Activated CD8-positive, alpha-beta T cell treated with anti-CD3 and anti-CD28 coated beads for 36 hours (primary cell): Measurements from ENCODE around the gene KIAA1586. TPM values are rescaled to one million over a fixed set of nuclear protein-coding genes. Genes with fewer than 3 reads are reported as not detected.

Source experiments
- ATAC-seq: fragments of 200-7000 bp; cut with Tn5 transposase; one replicate; pipeline ENCODE4 v1.10.0; 2021; ENCODE audit warnings: mild to moderate bottlenecking, moderate library complexity
- CTCF ChIA-PET: fragments of 350-600 bp; sonication (Branson Sonifier 250); formaldehyde crosslinking; loops from one replicate; lab custom pipeline; 2021; ENCODE audit warnings: antibody characterized with exemption; lab: Charles Lee
- POLR2A ChIA-PET: fragments of 350-600 bp; sonication (Branson Sonifier 250); formaldehyde crosslinking; loops from one replicate; lab custom pipeline; 2021; ENCODE audit warnings: antibody characterized with exemption; lab: Charles Lee
- DNase-seq: peaks from one replicate; pipeline ENCODE4 v3.0.0-alpha.2; 2020
- H3K27ac Mint-ChIP-seq: one replicate; pipeline ENCODE4 v1.8.0; 2021; ENCODE audit warnings: mild to moderate bottlenecking, mixed read lengths
- H3K27me3 Mint-ChIP-seq: one replicate; pipeline ENCODE4 v1.8.0; 2021; ENCODE audit warnings: mixed read lengths
- H3K36me3 Mint-ChIP-seq: one replicate; pipeline ENCODE4 v1.8.0; 2021; ENCODE audit warnings: low read depth, mixed read lengths
- H3K4me1 Mint-ChIP-seq: one replicate; pipeline ENCODE4 v1.8.0; 2021; ENCODE audit warnings: low read depth, mixed read lengths
- H3K4me3 Mint-ChIP-seq: one replicate; pipeline ENCODE4 v1.8.0; 2021; ENCODE audit warnings: mild to moderate bottlenecking, moderate library complexity, mixed read lengths
- H3K9me3 Mint-ChIP-seq: one replicate; pipeline ENCODE4 v1.8.0; 2021; ENCODE audit warnings: mixed read lengths
- CTCF ChIP-seq: fragments of 200-600 bp; IDR thresholded peaks from one replicate; pipeline ENCODE4 v1.8.0; 2022; ENCODE audit warnings: antibody characterized with exemption, mild to moderate bottlenecking
- intact Hi-C: fragments of 100-400 bp; cut with micrococcal nuclease; formaldehyde crosslinking; loops from one replicate; pipeline ENCODE4 v1.10.0; 2022
- total RNA-seq, 2 experiments: library from RNA; stranded (reverse); gene quantifications; one replicate each; pipeline ENCODE4 v1.2.3, GENCODE V29; 2021

KIAA1586 gene
- total RNA-seq, 2 experiments from 2014 or later = 16.0 to 18.7 TPM

DNA sequence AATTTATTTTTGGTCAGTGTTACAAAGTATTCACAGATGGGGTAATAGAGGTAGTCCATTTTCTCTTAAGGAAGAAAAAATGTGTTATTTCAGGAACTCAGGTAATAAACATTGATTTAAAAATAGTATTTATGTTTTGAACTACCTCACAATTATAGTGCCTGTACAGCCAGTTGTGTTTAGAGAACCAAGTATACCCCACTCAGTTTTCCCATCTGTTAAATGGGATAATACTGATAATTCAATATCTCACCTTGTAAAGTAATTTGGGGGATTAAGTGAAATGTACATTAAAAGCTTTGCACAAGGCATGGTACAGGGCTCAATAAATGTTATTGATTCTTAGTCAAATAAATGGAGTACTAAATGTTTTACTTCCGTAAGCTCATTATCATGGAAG, 48.2 kb downstream of the KIAA1586 start:
- CTCF ChIA-PET = interaction anchor here (0.9 kb wide), 1 partner anchor 19 kb away, joined by 3 read pairs; no protein-coding TSS in a partner anchor
- intact Hi-C loops = no loop called here

DNA sequence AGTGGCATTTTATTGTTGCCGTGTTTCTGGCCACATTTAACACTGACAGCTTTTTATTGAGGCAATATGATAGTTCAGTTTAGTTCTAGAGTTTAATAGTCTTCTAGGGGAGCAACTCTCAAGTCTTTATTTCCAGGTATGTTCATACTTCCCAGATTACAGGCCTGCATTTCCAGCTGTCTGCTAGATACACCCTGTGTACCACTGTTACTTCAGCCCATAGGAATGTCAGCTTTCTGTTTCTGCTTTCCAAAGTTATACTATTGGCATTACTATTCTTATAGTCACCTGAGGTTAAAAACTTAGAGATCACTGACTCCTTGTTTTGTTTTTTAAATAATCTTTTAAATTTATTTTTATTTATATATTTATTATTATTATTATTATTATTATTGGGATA, 51.1 kb downstream of the KIAA1586 start:
- H3K27me3 Mint-ChIP-seq = no peaks in the 10 kb centered on the region
- H3K4me1 Mint-ChIP-seq = peaks cover 45% of the 10 kb centered on the region
- H3K27ac Mint-ChIP-seq = no peak overlapping the region
- DNase-seq = no peak
- no peak overlapping the region for H3K4me3 Mint-ChIP-seq
- ChIA-PET POLR2A (interaction anchor here (2.0 kb wide), 1 partner anchor 19 kb away, joined by 4 read pairs; no protein-coding TSS in a partner anchor), CTCF (no interaction called here)
- H3K36me3 Mint-ChIP-seq = peaks cover 55% of the 10 kb centered on the region
- intact Hi-C loops = no loop called here
- no peaks in the 10 kb centered on the region for H3K9me3 Mint-ChIP-seq
- no peak for TF ChIP-seq CTCF
- ATAC-seq = no peak

More for the DNA sequence above, 48.2 kb downstream of the KIAA1586 start:
- H3K4me1 Mint-ChIP-seq = peaks cover 50% of the 10 kb centered on the region
- DNase-seq (no peak), ATAC-seq (no peak)
- no peak overlapping the region for H3K27ac Mint-ChIP-seq
- TF ChIP-seq CTCF = no peak
- no peaks in the 10 kb centered on the region for H3K9me3 Mint-ChIP-seq
- peaks cover 38% of the 10 kb centered on the region for H3K36me3 Mint-ChIP-seq
- POLR2A ChIA-PET = no interaction called here
- H3K4me3 Mint-ChIP-seq = no peak overlapping the region
- H3K27me3 Mint-ChIP-seq = no peaks in the 10 kb centered on the region

DNA sequence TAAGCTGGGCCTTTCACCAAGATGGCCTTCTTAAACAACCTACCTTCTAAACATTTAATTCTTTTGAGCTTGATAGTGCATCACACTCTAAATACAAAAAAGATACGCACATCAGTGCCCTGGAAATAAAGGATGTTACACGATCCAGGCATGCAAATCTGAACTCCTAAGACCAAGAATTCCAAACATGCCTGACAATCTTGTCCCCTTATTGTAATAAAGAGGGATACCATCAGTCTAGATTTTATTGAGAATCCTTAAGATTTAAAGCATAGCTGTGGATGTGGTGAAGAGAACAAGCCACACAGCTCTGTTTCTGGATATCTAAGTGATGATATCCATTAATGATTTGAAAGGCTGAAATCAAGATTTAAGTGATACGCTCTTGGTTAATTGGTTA, 56.5 kb downstream of the KIAA1586 start:
- H3K27ac Mint-ChIP-seq = no peak overlapping the region
- H3K9me3 Mint-ChIP-seq = no peaks in the 10 kb centered on the region
- DNase-seq (no peak), ATAC-seq (no peak)
- intact Hi-C loops = no loop called here
- no peaks in the 10 kb centered on the region for H3K27me3 Mint-ChIP-seq
- POLR2A ChIA-PET = no interaction called here
- no peak for TF ChIP-seq CTCF
- no peak overlapping the region for H3K4me3 Mint-ChIP-seq
- CTCF ChIA-PET = interaction anchor here (1.6 kb wide), 1 partner anchor 214 kb away, joined by 4 read pairs; no protein-coding TSS in a partner anchor
- H3K36me3 Mint-ChIP-seq = peaks cover 67% of the 10 kb centered on the region
- H3K4me1 Mint-ChIP-seq = peaks cover 39% of the 10 kb centered on the region

DNA sequence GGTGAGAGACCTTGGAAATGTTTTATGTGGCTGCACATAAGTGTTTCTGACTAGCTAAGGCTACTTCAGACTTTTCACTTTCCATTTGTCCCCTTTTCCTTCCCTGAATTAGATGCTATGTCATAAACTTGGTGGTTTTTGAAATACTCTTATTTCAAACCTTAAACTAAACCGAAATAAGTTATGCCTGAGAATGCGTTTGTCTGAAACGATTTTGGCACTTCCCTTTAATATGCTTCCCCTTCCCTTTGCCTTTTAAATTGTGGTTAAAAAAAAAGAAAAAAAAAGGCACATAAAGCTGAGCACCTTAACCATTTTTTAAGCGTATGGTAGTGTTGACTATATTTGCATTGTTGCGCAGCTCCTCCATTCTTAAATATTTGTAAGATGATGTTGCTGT, 57.8 kb downstream of the KIAA1586 start:
- ChIA-PET POLR2A (interaction anchor here (0.7 kb wide), 1 partner anchor 47 kb away, joined by 3 read pairs; no protein-coding TSS in a partner anchor), CTCF (no interaction called here)
- no peak for DNase-seq
- Mint-ChIP-seq H3K9me3 (no peaks in the 10 kb centered on the region), H3K4me1 (peaks cover 47% of the 10 kb centered on the region), H3K4me3 (no peak overlapping the region), H3K36me3 (peaks cover 68% of the 10 kb centered on the region), H3K27ac (no peak overlapping the region), H3K27me3 (no peaks in the 10 kb centered on the region)
- no peak for ATAC-seq
- intact Hi-C loops = no loop called here
- no peak for TF ChIP-seq CTCF

Other genes starting within 250 kb of the KIAA1586 start
- gene BEND6, start 91.6 kb upstream of the KIAA1586 start, total RNA-seq = not detected
- 10 to 100 TPM; 44.4 to 46.8 TPM for gene ZNF451, start 43.5 kb downstream of the KIAA1586 start, total RNA-seq
- gene BAG2, start 125.6 kb downstream of the KIAA1586 start, total RNA-seq = 1 to 10 TPM; 8.4 to 8.9 TPM
- gene RAB23, start 175.6 kb downstream of the KIAA1586 start, total RNA-seq = 1 to 10 TPM; 1.2 to 1.3 TPM